Posterior vena cava (tissue), 2 donors: ENCODE measurements around the gene POU3F3. TPM values are rescaled to one million over a fixed set of nuclear protein-coding genes. Genes with fewer than 3 reads are reported as not detected.

Experiments used
- DNase-seq: peaks from one replicate; pipeline ENCODE4 v3.0.0-alpha.2; 2020; ENCODE audit warnings: low spot score
- intact Hi-C, 2 donors: fragments of 100-400 bp; cut with DNase I; formaldehyde crosslinking; loops; one replicate each; pipeline versions ENCODE4 v1.14.1 to v1.14.2; 2022 to 2023
- total RNA-seq, 2 donors: library from RNA; stranded (reverse); fragmentation: NEBNext Ultra II Directional; extraction: Animal tissue kit (Norgen Biotek cat#: 25700); gene quantifications; one replicate each; pipeline ENCODE4 v1.2.1, GENCODE V29; 2021
- donor health status: DM: yes; HTN: yes; CAD: no.
- donor health status: DM: yes; HTN: yes; CAD: no.

POU3F3 gene
- total RNA-seq, 2 donors from 2014 or later = not detected

- no peak for DNase-seq
- intact Hi-C loops = no loop called here
Observed at GRCh38 chr2:104889960-104890684, 36.2 kb downstream of the POU3F3 start.

- intact Hi-C loops = no loop called here
- DNase-seq = no peak
Observed at GRCh38 chr2:104890685-104891069, 36.8 kb downstream of the POU3F3 start.

GRCh38 chr2:104891145-104891544 is 37.2 kb downstream of the POU3F3 start:
- no peak for DNase-seq
- intact Hi-C loops = no loop called here

- intact Hi-C loops = no loop called here
- DNase-seq = no peak
Observed at GRCh38 chr2:104896446-104896845, 42.5 kb downstream of the POU3F3 start.

GRCh38 chr2:104897515-104898184 is 43.7 kb downstream of the POU3F3 start:
- intact Hi-C loops = no loop called here
- no peak for DNase-seq

GRCh38 chr2:104900608-104901007 is 46.7 kb downstream of the POU3F3 start:
- intact Hi-C loops = no loop called here
- DNase-seq = no peak

GRCh38 chr2:104901037-104901881 is 47.3 kb downstream of the POU3F3 start:
- intact Hi-C loops = no loop called here
- DNase-seq = no peak

GRCh38 chr2:104902317-104902716 is 48.4 kb downstream of the POU3F3 start:
- DNase-seq = no peak
- intact Hi-C loops = no loop called here

Other genes with a start within 250 kb of the POU3F3 start
- 10 to 100 TPM; 14.4 to 16.4 TPM for gene MRPS9, start 184.0 kb downstream of the POU3F3 start, total RNA-seq